RCC 7860 (cell line): ENCODE data around the gene STRA8.
A peak's percentile ranks its signal among the peaks of the same experiment; 100 is the strongest.
"Not testable (repeated sequence)": the region's sequence is repeated elsewhere in the genome, so short reads cannot be mapped to it uniquely, and the experiment has no call there.

ENCODE experiments used
- DNase-seq: peaks from one replicate; pipeline ENCODE4 v3.0.0-alpha.2; 2015; ENCODE audit warnings: low spot score
- FAIRE-seq: peaks from 2 replicates; lab custom pipeline; 2012; peaks lifted over from hg19 to GRCh38; lab: Jason Lieb, UNC

The STRA8 gene

GRCh38 chr7:135204341-135204749 lies 29.3 kb upstream of the STRA8 start:
- DNase-seq (peak; percentile 97), FAIRE-seq (peak; percentile 92)

GRCh38 chr7:135204876-135205275 lies 28.8 kb upstream of the STRA8 start:
- FAIRE-seq (no peak), DNase-seq (no peak)

DNA sequence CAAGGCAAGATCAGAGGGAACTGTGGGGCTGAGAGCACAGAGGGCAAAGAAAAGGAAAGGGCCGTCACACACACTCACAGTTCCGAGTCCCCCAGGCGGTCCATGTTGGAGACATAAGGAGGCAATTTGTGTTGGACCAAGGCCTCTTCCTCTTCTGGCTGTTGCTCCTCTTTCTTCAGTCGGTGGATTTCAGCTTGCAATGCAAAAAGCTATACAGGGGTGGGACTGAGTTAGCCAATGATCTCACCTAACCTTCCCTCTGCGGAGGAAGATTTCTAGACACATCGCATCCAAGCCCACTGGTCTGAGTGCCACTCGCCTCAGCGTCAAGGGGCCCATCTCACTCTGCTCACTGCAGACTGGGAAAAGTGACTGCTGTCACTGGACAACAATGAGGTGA lies 27.8 kb upstream of the STRA8 start:
- DNase-seq (no peak), FAIRE-seq (no peak)

DNA sequence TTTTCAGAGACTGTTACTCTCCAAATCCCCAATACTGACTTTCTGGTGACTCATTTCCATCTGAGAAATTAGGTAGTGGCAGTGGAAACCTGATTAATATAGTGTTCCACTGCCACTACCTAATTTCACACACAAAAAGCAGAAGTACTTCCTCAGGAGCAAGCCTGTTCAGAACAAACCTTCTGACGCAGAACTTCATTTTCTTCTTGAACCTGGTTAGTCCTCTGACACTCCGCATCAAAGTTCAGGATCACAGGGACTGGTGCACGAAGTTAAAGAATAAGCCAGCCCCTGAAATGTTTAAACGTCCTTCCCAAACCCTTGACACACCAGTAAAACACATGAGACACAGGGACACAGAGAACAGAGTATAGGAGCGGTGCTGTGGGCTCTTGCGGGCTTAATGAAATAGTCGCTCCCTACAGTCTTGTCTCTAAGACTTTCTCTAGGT lies 26.7 kb upstream of the STRA8 start:
- DNase-seq (no peak), FAIRE-seq (no peak)

DNA sequence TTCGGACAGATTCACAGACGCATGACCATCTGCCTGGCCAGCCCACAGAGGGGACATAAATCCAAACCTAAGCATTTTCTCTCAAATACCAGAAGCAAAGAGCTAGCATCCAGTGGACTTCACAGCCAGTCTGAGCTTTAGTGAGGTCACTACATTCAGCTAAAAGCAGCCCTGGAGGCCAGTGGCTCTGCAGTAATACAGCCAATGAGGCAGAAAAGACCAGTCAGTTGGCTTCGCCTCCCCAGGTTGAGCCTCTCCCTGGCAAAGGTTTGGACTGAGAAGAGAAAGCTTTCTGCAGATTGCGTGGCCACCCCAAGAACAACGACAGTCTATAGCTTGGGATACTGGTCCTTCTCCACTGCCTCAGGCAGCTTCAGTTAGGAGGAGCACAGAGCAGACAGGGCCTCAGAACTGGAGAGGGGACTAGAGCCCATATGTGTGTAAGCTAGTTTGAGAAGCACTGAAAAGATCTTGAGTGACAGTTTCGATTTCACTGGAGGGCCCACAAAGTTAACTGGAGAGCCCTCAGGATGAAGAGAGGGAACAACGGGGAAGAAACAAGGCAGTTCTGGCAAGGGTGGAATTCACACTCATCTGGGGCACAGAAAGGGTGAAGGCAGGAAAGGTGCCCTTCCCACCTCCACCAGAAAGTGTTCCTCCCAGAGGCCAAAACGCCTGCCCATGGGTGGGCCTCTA lies 26.1 kb upstream of the STRA8 start:
- DNase-seq: no peak
- FAIRE-seq: no peak

DNA sequence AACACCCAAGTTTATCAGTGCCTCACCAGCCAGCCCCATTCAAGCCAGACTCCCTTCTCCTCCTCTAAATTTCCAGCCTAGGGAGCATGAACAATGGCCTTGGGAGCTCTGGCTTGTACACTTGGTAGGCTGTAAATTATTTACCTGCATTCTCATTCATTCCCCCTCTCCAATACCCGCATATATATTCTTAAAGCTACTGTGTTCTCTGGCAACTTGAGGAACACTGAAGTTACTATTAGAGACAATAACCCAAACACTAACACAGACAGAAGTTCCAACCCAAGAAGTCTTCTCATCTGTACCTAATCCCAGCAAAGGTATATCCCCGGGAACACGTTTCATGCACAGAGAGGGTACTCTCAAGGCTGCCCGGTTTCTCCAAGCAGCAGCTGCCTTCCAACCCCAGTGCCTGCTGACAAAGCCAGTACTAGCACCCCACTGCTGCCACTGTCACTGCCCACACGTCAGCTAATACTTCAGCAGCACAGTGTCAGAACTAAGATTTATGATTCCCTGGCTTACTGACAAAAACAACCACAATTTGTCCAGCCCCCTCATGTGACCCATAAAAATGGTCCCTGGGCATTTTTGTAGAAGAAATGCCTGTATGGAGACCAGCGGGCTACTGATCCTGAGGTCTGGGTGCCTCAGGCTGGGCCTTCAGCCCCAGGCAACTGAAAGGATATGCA lies 25.4 kb upstream of the STRA8 start:
- DNase-seq (peak; percentile 70), FAIRE-seq (peak; percentile 35)

DNA sequence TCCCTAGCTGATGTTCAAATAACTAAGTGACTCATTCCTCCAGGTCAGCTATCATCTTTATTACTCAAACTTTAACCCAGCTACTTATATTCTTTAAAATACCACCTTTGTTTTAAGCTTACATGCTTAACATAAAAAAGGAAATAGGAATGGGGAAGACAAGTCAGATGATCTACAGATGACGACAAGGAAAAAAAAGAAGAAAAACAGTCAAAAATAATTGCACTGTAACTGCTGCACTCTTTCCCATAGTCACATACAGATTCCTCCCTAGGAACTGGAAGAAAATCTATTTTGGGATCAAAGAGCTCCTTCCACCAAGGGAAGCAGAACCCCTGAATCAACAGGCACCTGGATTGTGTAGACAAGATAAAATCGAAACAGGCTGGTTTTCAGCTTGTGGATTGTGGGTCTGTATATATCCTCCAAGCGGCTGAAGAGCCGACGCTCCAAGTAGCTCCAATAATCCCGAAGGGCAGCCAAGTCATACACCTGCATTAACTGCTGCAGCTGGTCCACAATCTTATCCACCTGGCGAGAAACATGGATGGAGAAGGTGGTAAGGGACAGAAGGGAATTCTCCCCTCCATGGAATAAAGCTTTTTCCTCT lies 24.3 kb upstream of the STRA8 start:
- DNase-seq (no peak), FAIRE-seq (peak; percentile 49)

DNA sequence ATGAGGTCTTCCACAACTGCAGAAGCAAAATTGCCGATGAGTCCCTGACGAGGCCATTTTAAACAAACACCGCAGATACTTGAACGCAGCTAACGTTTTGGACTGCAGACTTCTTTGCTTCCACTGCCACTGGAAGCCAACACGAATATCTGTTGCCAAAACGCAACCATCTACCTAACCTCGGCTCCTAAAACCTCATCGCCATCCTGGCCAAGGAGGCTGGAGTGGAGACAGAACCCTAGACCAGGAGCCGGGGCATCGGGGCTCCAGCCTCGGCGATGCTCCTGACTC lies 22.8 kb upstream of the STRA8 start:
- FAIRE-seq (no peak), DNase-seq (no peak)

DNA sequence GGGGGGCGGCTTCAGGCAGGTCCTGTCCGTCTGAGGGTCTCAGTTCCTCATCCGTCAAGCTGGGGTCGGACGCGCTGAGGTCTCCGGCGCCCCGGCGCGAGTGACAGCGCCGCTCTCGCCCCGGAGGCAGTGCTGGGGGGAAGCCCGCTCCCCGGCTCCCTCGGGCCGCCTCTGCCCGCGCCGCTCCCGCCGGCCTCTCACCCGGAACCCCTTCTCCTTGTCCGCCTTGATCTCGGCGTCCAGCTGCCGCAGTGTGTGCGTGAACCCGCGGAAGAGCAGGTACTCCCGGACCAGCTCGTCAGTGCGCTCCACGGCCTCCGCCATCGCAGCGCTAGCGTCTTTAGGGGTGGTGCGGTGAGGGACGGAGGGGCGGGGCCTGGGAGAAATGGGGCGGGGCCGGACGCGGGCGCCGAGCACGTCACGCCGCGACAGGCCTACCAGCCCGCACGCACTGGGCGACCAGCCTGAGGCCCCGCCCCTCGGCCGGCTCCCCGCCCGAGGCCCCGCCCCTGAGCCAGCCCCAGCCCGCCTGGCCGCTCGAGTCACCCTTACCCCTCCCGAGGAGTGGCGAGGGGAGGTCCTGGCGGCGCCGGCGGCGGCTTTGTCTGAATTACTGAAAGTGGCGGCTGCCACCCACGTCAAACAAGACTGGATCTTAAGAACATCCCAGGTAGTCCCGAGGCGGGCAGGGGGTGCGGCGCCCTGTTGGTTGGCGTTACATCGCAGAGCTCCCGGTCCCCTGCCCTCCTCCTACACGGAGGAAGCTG lies 22.3 kb upstream of the STRA8 start, which contains the start of gene WDR91:
WDR91 (minus strand) TSS at position 348 of the 767 bp plus-strand sequence; CDS start at position 324, 24 bp downstream.
- FAIRE-seq (no peak), DNase-seq (peak; percentile 88)

DNA sequence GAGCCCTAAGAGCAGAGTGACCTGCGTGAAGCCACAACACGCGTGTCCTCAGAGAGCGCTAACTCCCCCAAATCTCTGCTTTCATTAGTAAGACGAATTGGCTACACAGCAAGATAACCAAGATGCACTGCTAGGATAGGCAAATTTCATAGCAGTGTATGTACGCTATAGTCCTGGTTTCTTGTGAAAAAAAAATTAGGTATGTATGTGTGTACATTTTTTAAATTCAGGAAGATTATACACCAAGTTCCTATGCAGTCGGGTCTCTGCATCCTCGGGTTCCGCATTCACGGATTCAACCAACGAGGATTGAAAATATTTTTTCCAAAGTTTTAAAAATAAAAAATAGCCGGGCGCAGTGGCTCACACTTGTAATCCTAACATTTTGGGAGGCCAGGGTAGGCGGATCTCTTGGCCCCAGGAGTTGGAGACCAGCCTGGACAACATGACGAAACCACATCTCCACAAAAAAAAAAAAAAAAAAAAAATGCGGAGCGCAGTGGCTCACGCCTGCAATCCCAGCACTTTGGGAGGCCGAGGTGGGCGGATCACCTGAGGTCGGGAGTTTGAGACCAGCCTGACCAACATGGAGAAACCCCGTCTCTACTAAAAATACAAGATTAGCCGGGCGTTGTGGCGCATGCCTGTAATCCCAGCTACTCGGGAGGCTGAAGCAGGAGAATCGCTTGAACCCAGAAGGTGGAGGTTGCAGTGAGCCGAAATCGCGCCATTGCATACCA lies 21.5 kb upstream of the STRA8 start:
- FAIRE-seq: not testable (repeated sequence)

DNA sequence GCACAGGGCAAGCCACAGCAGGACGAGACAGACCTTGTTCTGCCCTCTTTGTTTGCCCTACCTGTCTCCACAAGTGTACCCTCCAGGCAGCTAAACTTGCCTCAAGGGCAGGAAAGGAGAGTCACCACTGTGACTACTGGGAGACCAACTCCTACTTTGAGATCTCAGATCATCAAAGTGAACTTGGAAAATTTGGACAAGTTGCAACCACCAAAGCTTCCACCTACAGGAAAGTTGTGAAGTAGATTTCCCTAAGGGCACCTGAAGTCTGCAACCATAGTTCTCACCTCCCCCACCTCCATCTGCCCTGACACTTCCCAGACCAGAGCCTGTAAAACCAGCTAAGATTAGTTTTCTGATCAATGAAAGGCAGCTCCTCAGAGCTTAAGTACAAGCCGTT lies 19.8 kb upstream of the STRA8 start:
- DNase-seq (no peak), FAIRE-seq (no peak)

More for the DNA sequence above, 21.5 kb upstream of the STRA8 start:
- not testable (repeated sequence) for DNase-seq

- FAIRE-seq (no peak), DNase-seq (no peak)
These were observed 18.5 kb upstream of the STRA8 start for GRCh38 chr7:135215180-135215579.

DNA sequence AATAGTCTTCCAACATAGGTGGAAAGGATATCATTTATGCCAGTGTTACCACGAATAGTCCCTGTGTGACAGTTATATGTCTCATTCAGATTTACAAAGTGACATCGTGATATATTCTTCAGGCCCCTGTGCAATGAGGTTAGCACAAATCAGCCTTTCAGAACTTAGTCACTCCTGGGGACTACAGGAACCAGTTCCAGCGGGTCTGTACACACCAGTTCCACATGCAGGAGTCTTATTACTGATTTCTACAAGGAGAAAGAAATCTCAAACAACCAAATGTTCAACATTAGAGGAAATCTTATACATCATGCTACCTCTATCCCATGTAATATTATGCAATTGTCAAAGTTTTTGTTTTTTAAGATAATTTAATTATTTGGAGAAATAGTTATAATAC lies 17.9 kb upstream of the STRA8 start:
- DNase-seq (no peak), FAIRE-seq (peak; percentile 17)

- peak; percentile 83 for FAIRE-seq
- peak; percentile 63 for DNase-seq
These were observed 15.8 kb upstream of the STRA8 start for GRCh38 chr7:135217645-135218509.

GRCh38 chr7:135224027-135224426 lies 9.6 kb upstream of the STRA8 start:
- peak; percentile 17 for FAIRE-seq
- no peak for DNase-seq

- DNase-seq (no peak), FAIRE-seq (no peak)
These were observed 2.0 kb upstream of the STRA8 start for GRCh38 chr7:135231686-135232085.

- no peak for FAIRE-seq
- no peak for DNase-seq
These were observed 1.6 kb upstream of the STRA8 start for GRCh38 chr7:135232087-135232486.

- FAIRE-seq: no peak
- no peak for DNase-seq
These were observed 918 bp upstream of the STRA8 start for GRCh38 chr7:135232720-135233119.

DNA sequence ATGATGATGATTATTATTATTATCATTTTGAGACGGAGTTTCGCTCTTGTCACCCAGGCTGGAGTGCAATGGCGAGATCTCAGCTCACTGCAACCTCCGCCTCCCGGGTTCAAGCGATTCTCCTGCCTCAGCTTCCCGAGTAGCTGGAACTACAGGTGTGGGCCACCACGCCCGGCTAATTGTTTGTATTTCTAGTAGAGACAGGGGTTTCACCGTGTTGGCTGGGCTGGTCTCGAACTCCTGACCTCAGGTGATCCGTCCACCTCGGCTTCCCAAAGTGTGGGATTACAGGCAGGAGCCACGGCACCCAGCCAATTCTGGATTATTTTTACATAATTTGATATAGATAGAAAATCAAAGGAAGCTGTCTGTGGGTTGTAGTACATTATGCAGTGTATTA lies 457 bp downstream of the STRA8 start:
- not testable (repeated sequence) for FAIRE-seq, DNase-seq

GRCh38 chr7:135234727-135235126 lies 1.1 kb downstream of the STRA8 start:
- DNase-seq (no peak), FAIRE-seq (no peak)
